Activated T-helper 2 cell treated with anti-CD3 and anti-CD28 coated beads, Interferon-gamma antibody, Interleukin-2, Interleukin-4, amounts not matched to agents 10 μg/mL and 5 μg/mL and 100 μg/mL, durations not matched to agents 14 hours and 24 hours and 36 hours (primary cell): ENCODE data around the gene FARP1. TPM values are rescaled to one million over a fixed set of nuclear protein-coding genes. Genes with fewer than 3 reads are reported as not detected.

Experiments
- DNase-seq: peaks from one replicate; pipeline ENCODE4 v3.0.0; 2021; ENCODE audit warnings: low spot score
- H3K27ac Mint-ChIP-seq: one replicate; pipeline ENCODE4 v1.8.0; 2021; ENCODE audit warnings: mixed read lengths
- H3K27me3 Mint-ChIP-seq: one replicate; pipeline ENCODE4 v1.8.0; 2021; ENCODE audit warnings: low read depth, mixed read lengths
- H3K36me3 Mint-ChIP-seq: one replicate; pipeline ENCODE4 v1.8.0; 2021; ENCODE audit warnings: low read depth, mixed read lengths
- H3K4me1 Mint-ChIP-seq: one replicate; pipeline ENCODE4 v1.8.0; 2021; ENCODE audit warnings: low read depth, mixed read lengths
- H3K4me3 Mint-ChIP-seq: one replicate; pipeline ENCODE4 v1.8.0; 2021; ENCODE audit warnings: low read depth, mild to moderate bottlenecking, moderate library complexity, mixed read lengths
- H3K9me3 Mint-ChIP-seq: one replicate; pipeline ENCODE4 v1.8.0; 2021; ENCODE audit warnings: mixed read lengths
- intact Hi-C: fragments of 100-400 bp; cut with micrococcal nuclease; formaldehyde crosslinking; loops from one replicate; pipeline ENCODE4 v1.15.1; 2023
- total RNA-seq: library from RNA; stranded (reverse); gene quantifications from 2 replicates; pipeline ENCODE4 v1.2.3, GENCODE V29; 2022

Gene FARP1
- total RNA-seq, 1 donor from 2014 or later: 0.89 TPM

DNA sequence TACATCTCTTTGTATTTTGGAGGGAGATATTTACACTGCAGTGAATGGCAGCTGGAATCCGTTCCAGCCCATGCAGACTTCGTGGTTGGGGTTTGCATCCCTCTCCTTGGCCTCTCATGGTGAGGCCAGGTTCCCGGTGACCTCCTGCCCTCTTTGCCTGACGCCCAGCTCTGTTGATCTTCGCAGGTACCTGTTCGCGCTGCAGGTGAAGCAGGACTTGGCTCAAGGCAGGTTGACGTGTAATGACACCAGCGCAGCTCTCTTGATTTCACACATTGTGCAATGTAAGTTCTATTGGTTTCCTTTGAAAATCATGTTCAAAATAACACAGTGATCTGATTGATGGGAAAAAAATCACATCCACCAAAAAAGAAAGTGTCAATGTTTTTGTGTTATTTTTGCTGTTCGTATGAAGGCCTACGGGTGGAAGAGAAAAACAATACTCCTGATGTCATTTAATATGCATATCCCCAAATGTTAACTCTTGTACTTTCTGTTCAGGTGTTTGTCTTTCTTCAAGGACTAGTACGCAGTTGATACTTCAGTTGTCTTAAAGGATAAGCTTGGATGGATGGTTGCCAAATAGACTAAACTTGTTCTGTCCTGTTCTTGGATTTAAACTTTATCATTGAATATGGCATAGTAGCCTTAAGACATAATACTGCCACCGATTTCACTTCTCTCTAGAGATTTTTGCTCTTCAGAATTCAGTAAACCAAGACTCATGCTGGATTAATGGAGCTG, 234.9 kb downstream of the FARP1 start:
- H3K27ac Mint-ChIP-seq: no peak overlapping the region
- no peaks in the 10 kb centered on the region for H3K4me1 Mint-ChIP-seq
- H3K4me3 Mint-ChIP-seq: no peak overlapping the region
- intact Hi-C loops: no loop called here
- DNase-seq: no peak
- no peaks in the 10 kb centered on the region for H3K36me3 Mint-ChIP-seq
- H3K9me3 Mint-ChIP-seq: peaks cover 5% of the 10 kb centered on the region
- H3K27me3 Mint-ChIP-seq: peaks cover 2% of the 10 kb centered on the region

DNA sequence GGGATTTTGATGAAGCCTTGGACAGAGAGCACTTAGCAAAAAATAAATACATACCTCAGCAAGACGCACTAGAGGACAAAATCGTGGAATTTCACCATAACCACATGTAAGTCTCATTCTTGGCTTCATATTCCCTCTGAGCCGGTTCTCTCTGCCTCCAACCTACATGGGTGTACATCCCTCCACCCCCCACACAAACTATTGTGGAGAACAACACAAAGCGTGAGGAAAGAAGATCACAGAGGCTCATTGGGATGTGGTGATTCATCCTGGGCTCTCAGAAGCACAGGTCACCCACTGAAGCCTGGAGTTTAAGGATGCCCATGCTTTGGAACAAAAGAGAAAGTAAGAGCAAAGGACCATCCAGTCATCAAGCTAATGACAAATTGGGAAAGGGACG, 241.8 kb downstream of the FARP1 start:
- Mint-ChIP-seq H3K9me3 (no peaks in the 10 kb centered on the region), H3K27ac (no peak overlapping the region), H3K4me3 (no peak overlapping the region), H3K36me3 (no peaks in the 10 kb centered on the region), H3K27me3 (peaks cover 13% of the 10 kb centered on the region), H3K4me1 (no peaks in the 10 kb centered on the region)
- no peak for DNase-seq
- intact Hi-C loops: no loop called here

DNA sequence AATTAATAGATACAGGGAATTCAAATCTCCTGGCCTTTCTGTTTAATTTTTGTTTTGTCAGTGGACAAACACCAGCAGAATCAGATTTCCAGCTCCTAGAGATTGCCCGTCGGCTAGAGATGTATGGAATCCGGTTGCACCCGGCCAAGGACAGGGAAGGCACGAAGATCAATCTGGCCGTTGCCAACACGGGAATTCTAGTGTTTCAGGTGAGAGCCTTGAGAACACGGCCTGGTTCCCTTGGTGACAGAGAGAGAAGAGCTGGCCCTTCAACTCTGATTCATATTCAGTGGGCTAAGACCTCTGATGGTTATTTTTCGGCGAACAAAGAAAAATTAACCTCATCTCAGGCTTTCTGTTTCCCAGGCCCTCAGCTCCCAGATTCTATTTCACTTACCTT, 242.7 kb downstream of the FARP1 start:
- intact Hi-C loops: no loop called here
- no peak overlapping the region for H3K27ac Mint-ChIP-seq
- no peak overlapping the region for H3K4me3 Mint-ChIP-seq
- H3K4me1 Mint-ChIP-seq: no peaks in the 10 kb centered on the region
- H3K36me3 Mint-ChIP-seq: no peaks in the 10 kb centered on the region
- H3K9me3 Mint-ChIP-seq: no peaks in the 10 kb centered on the region
- DNase-seq: no peak
- H3K27me3 Mint-ChIP-seq: peaks cover 13% of the 10 kb centered on the region

DNA sequence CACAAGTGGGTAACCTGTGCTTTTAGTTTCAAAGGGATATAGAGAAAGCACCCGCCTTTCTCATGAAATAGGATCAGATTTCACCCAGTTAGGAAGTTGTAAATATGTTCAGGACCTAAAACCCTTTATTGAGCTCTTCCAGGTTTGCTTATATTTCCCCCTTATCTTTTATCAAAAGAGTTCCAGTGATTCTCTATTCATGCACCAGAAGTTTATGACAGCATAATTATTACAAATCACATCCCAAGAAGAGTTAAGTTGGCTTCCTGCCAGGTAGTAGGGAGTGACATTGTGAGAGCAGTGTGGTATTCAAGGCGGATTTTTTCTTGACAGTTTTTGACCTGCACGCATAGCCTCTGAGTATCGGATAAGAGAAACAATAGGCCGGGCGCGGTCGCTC, 243.7 kb downstream of the FARP1 start:
- Mint-ChIP-seq H3K9me3 (no peaks in the 10 kb centered on the region), H3K27me3 (peaks cover 13% of the 10 kb centered on the region), H3K36me3 (no peaks in the 10 kb centered on the region), H3K27ac (no peak overlapping the region), H3K4me1 (no peaks in the 10 kb centered on the region), H3K4me3 (no peak overlapping the region)
- DNase-seq: no peak
- intact Hi-C loops: no loop called here

DNA sequence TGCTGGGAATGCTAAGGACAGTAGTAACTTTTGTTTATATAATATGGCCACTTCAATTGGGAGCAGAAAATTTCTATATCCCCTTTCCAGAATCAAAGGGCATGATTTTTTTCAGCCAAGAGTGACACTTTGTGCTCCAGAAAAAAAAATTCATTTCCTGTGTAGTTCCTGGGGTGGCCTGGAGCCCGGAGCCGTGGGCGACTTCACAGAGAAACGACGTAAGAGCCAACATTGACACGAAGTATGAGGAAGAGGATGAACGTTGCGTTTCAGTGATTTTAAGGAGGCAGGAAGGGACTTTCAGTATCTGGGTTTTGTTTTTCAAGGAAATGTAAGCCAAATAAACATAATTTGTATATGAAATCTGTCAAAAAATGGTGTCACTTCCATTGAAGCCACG, 246.4 kb downstream of the FARP1 start:
- no peaks in the 10 kb centered on the region for H3K36me3 Mint-ChIP-seq

DNA sequence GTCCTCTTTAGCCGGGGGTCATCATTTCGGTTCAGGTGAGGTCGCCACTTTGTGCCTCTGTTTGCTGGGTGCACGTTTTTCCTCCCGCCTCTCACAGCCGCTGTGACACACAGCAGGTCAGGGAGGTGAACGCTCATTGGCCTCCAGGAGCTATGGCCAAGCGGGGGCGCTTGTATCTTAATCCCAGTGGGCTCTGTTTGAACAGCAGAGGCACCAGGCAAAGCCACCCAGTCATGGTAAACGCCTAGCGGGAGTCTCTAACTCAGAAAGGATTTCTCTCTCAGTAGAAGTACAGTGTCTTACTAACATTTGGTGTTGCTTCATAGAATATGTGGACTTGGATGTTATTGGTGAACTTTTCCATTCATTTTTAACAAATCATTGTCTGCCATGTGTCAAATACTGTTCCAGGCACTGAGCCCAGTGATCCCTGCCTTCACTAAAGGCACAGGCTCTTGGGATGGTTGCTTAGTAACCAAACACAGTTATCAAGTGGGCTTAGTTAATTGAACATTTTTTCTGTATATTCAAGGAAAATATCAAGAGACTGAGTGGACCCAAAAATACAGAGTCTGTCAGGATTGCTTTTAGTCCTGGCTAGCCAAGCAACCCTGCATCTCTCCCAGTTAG, 247.3 kb downstream of the FARP1 start:
- Mint-ChIP-seq H3K4me3 (no peak overlapping the region), H3K9me3 (no peaks in the 10 kb centered on the region), H3K27ac (no peak overlapping the region), H3K4me1 (no peaks in the 10 kb centered on the region), H3K27me3 (no peaks in the 10 kb centered on the region), H3K36me3 (no peaks in the 10 kb centered on the region)
- intact Hi-C loops: no loop called here
- DNase-seq: no peak

More for the DNA sequence above, 246.4 kb downstream of the FARP1 start:
- H3K4me3 Mint-ChIP-seq: no peak overlapping the region
- H3K27me3 Mint-ChIP-seq: peaks cover 3% of the 10 kb centered on the region
- no peaks in the 10 kb centered on the region for H3K4me1 Mint-ChIP-seq
- H3K9me3 Mint-ChIP-seq: no peaks in the 10 kb centered on the region
- no peak for DNase-seq
- no peak overlapping the region for H3K27ac Mint-ChIP-seq
- intact Hi-C loops: no loop called here

DNA sequence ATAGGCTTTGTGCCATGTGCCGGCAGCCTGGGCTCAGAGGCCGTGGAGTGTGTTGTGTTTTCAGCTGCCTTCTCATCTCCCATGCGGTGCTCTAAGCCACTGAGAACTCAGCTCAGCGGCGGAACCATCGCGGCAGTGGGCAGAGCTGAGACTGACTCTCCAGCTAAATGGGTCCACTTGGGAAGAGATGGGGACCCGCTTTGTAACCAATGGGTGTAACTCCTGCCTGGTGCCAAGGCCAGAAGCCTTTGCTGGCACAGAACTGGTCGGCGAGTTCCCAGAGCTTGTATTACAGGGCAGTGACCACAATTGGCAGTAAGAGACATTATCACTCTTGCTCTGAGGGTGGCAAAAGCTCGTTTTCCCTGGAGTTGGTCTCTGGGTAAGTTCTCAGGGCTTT, 251.0 kb downstream of the FARP1 start:
- H3K36me3 Mint-ChIP-seq: no peaks in the 10 kb centered on the region
- no peak overlapping the region for H3K27ac Mint-ChIP-seq
- intact Hi-C loops: no loop called here
- no peaks in the 10 kb centered on the region for H3K4me1 Mint-ChIP-seq
- no peaks in the 10 kb centered on the region for H3K9me3 Mint-ChIP-seq
- H3K27me3 Mint-ChIP-seq: peaks cover 12% of the 10 kb centered on the region
- no peak overlapping the region for H3K4me3 Mint-ChIP-seq
- DNase-seq: no peak

DNA sequence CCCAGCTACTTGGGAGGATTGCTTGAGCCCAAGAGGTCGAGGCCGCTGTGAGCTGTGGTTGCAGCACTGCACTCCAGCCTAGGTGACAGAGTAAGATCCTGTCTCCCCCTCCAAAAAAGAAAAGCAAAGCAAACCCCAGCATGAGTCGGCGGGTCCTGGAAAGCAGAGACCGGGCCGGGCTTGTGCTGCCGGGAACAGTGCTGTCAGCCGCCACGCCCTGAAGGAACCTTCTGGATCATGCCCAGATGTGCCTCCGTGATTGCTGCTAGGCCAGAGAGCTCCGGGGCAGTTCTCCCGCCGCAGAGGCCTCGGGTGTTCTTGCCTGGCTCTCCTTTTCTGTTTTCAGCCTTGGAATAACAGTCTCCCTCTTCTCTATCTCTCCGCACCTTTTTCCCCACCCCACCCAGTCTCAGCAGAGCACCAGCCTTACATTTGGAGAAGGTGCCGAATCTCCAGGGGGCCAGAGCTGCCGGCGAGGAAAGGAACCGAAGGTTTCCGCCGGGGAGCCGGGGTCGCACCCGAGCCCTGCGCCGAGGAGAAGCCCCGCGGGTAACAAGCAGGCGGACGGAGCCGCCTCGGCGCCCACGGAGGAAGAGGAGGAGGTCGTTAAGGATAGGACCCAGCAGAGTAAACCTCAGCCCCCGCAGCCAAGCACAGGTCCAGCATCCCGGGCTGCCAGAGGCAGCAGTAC, 252.1 kb downstream of the FARP1 start:
- no peaks in the 10 kb centered on the region for H3K36me3 Mint-ChIP-seq
- no peak overlapping the region for H3K4me3 Mint-ChIP-seq
- no peaks in the 10 kb centered on the region for H3K4me1 Mint-ChIP-seq
- no peak overlapping the region for H3K27ac Mint-ChIP-seq
- intact Hi-C loops: no loop called here
- H3K9me3 Mint-ChIP-seq: no peaks in the 10 kb centered on the region
- peaks cover 13% of the 10 kb centered on the region for H3K27me3 Mint-ChIP-seq
- DNase-seq: no peak

DNA sequence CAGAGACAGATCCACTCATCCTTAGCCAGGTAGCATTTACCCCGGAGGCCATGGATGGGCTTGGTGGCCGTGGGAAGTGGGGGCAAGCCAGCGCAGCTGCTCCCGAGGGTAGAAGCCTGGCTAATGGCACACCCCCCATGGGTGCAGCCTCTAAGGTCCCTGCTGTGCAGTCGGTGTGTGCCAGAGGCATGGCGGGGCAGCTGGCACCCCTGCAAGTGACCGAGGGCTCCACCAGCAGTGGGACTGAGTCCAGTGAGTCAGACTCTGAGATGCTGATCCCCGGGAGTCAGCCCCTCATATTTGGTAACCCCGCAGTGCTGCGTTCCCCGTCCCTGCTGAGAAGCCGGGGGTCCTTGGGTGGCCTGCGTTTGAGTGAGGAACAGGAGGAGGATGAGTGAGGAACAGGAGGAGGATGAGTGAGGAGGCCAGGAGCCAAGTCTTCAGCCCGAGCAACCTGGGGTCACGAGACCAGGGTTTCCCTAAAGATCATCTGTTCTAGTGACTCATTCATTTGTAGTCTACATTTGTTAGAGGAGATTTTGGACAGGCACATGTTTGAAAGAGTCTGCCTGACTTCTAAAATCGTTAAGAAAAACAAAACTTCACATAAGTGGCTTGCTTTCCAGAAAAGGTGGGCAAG, 253.3 kb downstream of the FARP1 start:
- H3K36me3 Mint-ChIP-seq: no peaks in the 10 kb centered on the region
- H3K9me3 Mint-ChIP-seq: no peaks in the 10 kb centered on the region
- H3K27me3 Mint-ChIP-seq: peaks cover 14% of the 10 kb centered on the region
- H3K27ac Mint-ChIP-seq: no peak overlapping the region
- no peak for DNase-seq
- no peaks in the 10 kb centered on the region for H3K4me1 Mint-ChIP-seq
- intact Hi-C loops: no loop called here
- H3K4me3 Mint-ChIP-seq: no peak overlapping the region

DNA sequence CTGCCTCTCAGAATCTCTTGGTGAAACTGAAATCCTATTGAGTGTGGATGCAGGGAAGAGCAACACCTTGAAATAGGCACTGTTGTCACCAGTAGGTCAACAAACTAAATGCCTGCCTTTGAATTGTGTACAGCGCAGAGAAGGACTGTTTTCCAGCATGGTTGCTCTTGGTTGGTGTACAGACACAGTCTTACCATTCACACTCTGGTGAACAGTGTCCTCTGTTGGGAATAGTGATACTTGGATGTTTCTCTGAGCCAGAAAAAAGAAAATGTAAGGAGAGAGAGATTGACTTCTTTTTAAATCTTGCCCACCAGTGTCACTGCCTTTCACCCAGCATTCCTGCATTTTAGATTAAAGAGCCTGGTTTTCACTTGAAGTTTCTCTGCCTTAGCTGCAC, 254.3 kb downstream of the FARP1 start:
- no peak for DNase-seq
- Mint-ChIP-seq H3K36me3 (no peaks in the 10 kb centered on the region), H3K27me3 (peaks cover 14% of the 10 kb centered on the region), H3K27ac (no peak overlapping the region), H3K4me3 (no peak overlapping the region), H3K4me1 (no peaks in the 10 kb centered on the region), H3K9me3 (no peaks in the 10 kb centered on the region)
- intact Hi-C loops: no loop called here

DNA sequence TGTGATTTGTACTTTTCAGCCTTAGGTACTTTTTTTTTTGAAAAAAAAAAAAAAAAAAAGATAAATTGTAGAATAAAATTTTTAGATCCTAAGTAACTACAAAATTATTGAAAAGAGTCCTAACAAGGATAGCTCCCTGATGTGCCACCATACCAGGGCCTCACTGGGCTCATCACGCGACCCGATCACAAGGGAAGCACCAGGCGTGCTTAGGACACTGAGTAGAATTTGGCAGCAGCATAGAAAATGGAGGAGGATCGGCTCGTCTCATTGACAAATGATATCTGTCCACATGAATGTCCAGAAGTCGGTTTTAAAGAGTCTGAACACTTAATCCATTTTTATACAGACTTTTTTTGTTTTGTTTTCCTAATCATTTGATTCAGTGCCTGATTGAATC, 255.0 kb downstream of the FARP1 start:
- Mint-ChIP-seq H3K4me3 (no peak overlapping the region), H3K27me3 (peaks cover 14% of the 10 kb centered on the region), H3K36me3 (no peaks in the 10 kb centered on the region), H3K4me1 (no peaks in the 10 kb centered on the region), H3K9me3 (no peaks in the 10 kb centered on the region), H3K27ac (no peak overlapping the region)
- no peak for DNase-seq
- intact Hi-C loops: no loop called here

DNA sequence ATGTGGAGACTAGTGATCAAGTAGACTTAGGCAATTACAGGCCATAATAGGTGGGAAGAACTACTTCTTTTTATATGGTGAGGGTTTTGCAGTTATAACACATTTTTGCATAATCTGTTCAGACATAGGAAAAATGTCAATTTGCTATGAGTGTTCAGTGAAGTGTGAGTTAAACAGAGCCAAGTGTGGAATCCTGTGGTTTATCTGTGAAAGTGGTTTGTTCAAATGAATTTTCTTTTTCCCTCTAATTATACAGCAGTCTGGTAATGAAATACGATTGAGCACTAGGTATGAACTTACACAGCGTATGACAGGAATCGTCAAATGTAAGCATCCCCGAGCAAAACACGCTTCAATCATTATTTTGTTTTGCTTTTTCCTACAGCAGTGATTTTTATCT, 255.7 kb downstream of the FARP1 start:
- H3K27me3 Mint-ChIP-seq: peaks cover 14% of the 10 kb centered on the region
- H3K36me3 Mint-ChIP-seq: no peaks in the 10 kb centered on the region
- H3K9me3 Mint-ChIP-seq: no peaks in the 10 kb centered on the region
- H3K27ac Mint-ChIP-seq: no peak overlapping the region
- DNase-seq: no peak
- H3K4me1 Mint-ChIP-seq: no peaks in the 10 kb centered on the region
- intact Hi-C loops: no loop called here
- H3K4me3 Mint-ChIP-seq: no peak overlapping the region

DNA sequence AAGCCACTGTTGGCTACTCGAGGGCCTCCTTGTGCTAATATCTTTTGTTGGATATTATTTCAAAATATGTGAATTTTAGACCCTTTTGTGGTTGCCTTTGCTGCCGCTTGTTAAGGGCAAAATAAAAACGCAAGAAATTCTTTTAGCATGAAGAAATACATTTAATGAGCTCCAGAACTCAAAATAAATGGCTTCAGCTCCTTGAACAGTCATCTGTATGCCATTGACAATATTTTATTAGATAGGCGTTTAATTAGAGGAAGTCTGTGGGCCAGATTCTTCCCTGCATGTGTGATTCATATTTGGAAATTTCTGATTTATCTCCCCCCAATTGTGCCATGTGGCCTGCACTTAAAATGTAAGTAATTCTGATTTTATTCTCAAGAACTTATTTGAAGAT, 256.9 kb downstream of the FARP1 start:
- H3K36me3 Mint-ChIP-seq: no peaks in the 10 kb centered on the region
- intact Hi-C loops: no loop called here
- no peak overlapping the region for H3K4me3 Mint-ChIP-seq
- no peaks in the 10 kb centered on the region for H3K4me1 Mint-ChIP-seq
- DNase-seq: no peak
- H3K27ac Mint-ChIP-seq: no peak overlapping the region
- H3K9me3 Mint-ChIP-seq: no peaks in the 10 kb centered on the region
- H3K27me3 Mint-ChIP-seq: peaks cover 16% of the 10 kb centered on the region
